Smooth muscle cell (in vitro differentiated cells): Measurements from ENCODE around the gene HBS1L. TPM values are rescaled to one million over a fixed set of nuclear protein-coding genes. Genes with fewer than 3 reads are reported as not detected.

Experiments
- DNase-seq: peaks from one replicate; lab custom pipeline; 2025; ENCODE audit not compliant: unreplicated experiment; lab: John Stamatoyannopoulos, UW
- H2AFZ ChIP-seq: fragments of 200-600 bp; sonication (generic); 2 replicates; pipeline ENCODE4 v1.6.0; 2016; ENCODE audit warnings: antibody characterized with exemption, low read depth, mild to moderate bottlenecking
- H3F3A ChIP-seq: fragments of 200-600 bp; sonication (generic); 2 replicates; pipeline ENCODE4 v1.6.0; 2017; ENCODE audit warnings: antibody characterized with exemption, low read depth
- H3K27ac ChIP-seq: fragments of 200-600 bp; sonication (generic); 2 replicates; pipeline ENCODE4 v1.5.1; 2016; ENCODE audit warnings: low read depth, mild to moderate bottlenecking
- H3K27me3 ChIP-seq: fragments of 200-600 bp; sonication (generic); 2 replicates; pipeline ENCODE4 v1.6.1; 2016; ENCODE audit warnings: low read depth, mild to moderate bottlenecking
- H3K36me3 ChIP-seq: fragments of 200-600 bp; sonication (generic); 2 replicates; pipeline ENCODE4 v1.5.1; 2016; ENCODE audit warnings: low read depth
- H3K4me1 ChIP-seq: fragments of 200-600 bp; sonication (generic); 2 replicates; pipeline ENCODE4 v1.5.1; 2016; ENCODE audit warnings: low read depth
- H3K4me2 ChIP-seq: fragments of 200-600 bp; sonication (generic); 2 replicates; pipeline ENCODE4 v1.6.0; 2016; ENCODE audit warnings: mild to moderate bottlenecking
- H3K4me3 ChIP-seq: fragments of 200-600 bp; sonication (generic); 2 replicates; pipeline ENCODE4 v1.5.1; 2016; ENCODE audit warnings: mild to moderate bottlenecking
- H3K79me2 ChIP-seq: fragments of 200-600 bp; sonication (generic); 2 replicates; pipeline ENCODE4 v1.6.0; 2016; ENCODE audit warnings: low read depth, mild to moderate bottlenecking
- H3K9ac ChIP-seq: fragments of 200-600 bp; sonication (generic); 2 replicates; pipeline ENCODE4 v1.6.0; 2016; ENCODE audit warnings: low read depth
- H3K9me3 ChIP-seq: fragments of 200-600 bp; sonication (generic); replicated peaks from 2 replicates; pipeline ENCODE4 v1.5.1; 2016; ENCODE audit warnings: low read depth
- H4K20me1 ChIP-seq: fragments of 200-600 bp; sonication (generic); 2 replicates; pipeline ENCODE4 v1.6.0; 2016; ENCODE audit warnings: low read depth
- CTCF ChIP-seq: fragments of 200-600 bp; sonication (generic); IDR thresholded peaks from 2 replicates; pipeline ENCODE4 v1.5.1; 2017; ENCODE audit warnings: borderline replicate concordance, mild to moderate bottlenecking, antibody characterized with exemption; ENCODE audit not compliant: insufficient read depth, poor library complexity, severe bottlenecking
- WGBS: methylation state at CpG from one replicate; pipeline ENCODE4 v1.1.7; 2016; ENCODE audit warnings: low lambda C conversion rate; 5-methylcytosine and 5-hydroxymethylcytosine counted together
- polyA plus RNA-seq: library from polyadenylated mRNA; unstranded; fragments of >200 nt; fragmentation: Nextera tagmentation; extraction: Ambion mirVana; gene quantifications from 2 replicates; pipeline ENCODE4 v1.2.1, GENCODE V29; 2016
- total RNA-seq: library from RNA; depleted of rRNA; stranded (reverse); fragments of >200 nt; gene quantifications from 2 replicates; pipeline ENCODE4 v1.2.3, GENCODE V29; 2014

HBS1L gene
- total and polyA plus RNA-seq, 2 experiments from 2014 or later: 64.3 to 84.8 TPM

- Histone ChIP-seq H3K4me1 (no peaks in the 10 kb centered on the region), H3K27ac (no peak overlapping the region), H4K20me1 (no peaks in the 10 kb centered on the region), H3K79me2 (no peaks in the 10 kb centered on the region), H2AFZ (no peak overlapping the region), H3K27me3 (no peaks in the 10 kb centered on the region), H3F3A (no peaks in the 10 kb centered on the region), H3K4me3 (no peak overlapping the region), H3K36me3 (no peaks in the 10 kb centered on the region), H3K4me2 (no peak overlapping the region), H3K9me3 (no peaks in the 10 kb centered on the region), H3K9ac (no peak overlapping the region)
- no peak for DNase-seq
- 88% methylated on average over 6 of the region's 6 CpGs for WGBS
- no peak for TF ChIP-seq CTCF
Observed at GRCh38 chr6:134928151-134928900, 126.3 kb downstream of the HBS1L start.

GRCh38 chr6:134925800-134926199 lies 128.8 kb downstream of the HBS1L start:
- 96% methylated on average over 3 of the region's 3 CpGs for WGBS
- no peaks in the 10 kb centered on the region for H3K4me1 ChIP-seq
- H3K79me2 ChIP-seq: no peaks in the 10 kb centered on the region
- no peaks in the 10 kb centered on the region for H3K27me3 ChIP-seq
- no peaks in the 10 kb centered on the region for H3K36me3 ChIP-seq
- H3K27ac ChIP-seq: no peak overlapping the region
- no peaks in the 10 kb centered on the region for H4K20me1 ChIP-seq
- no peak overlapping the region for H3K4me2 ChIP-seq
- no peak for DNase-seq
- no peak overlapping the region for H2AFZ ChIP-seq
- TF ChIP-seq CTCF: no peak
- H3K4me3 ChIP-seq: no peak overlapping the region
- no peaks in the 10 kb centered on the region for H3F3A ChIP-seq
- H3K9me3 ChIP-seq: no peaks in the 10 kb centered on the region
- H3K9ac ChIP-seq: no peak overlapping the region

- Histone ChIP-seq H3K4me3 (no peak overlapping the region), H4K20me1 (no peaks in the 10 kb centered on the region), H3K4me2 (no peak overlapping the region), H3K27ac (no peak overlapping the region), H3K36me3 (no peaks in the 10 kb centered on the region), H3F3A (no peaks in the 10 kb centered on the region), H3K27me3 (no peaks in the 10 kb centered on the region), H3K9me3 (no peaks in the 10 kb centered on the region), H2AFZ (no peak overlapping the region), H3K9ac (no peak overlapping the region), H3K79me2 (no peaks in the 10 kb centered on the region), H3K4me1 (no peaks in the 10 kb centered on the region)
- no peak for DNase-seq
- WGBS: 90% methylated on average over 6 of the region's 6 CpGs
- TF ChIP-seq CTCF: no peak
Observed at GRCh38 chr6:134921721-134922261, 132.8 kb downstream of the HBS1L start.

GRCh38 chr6:134921276-134921675 lies 133.3 kb downstream of the HBS1L start:
- 83% methylated on average over 5 of the region's 5 CpGs for WGBS

More at GRCh38 chr6:134921276-134921675, 133.3 kb downstream of the HBS1L start:
- Histone ChIP-seq H3K27ac (no peak overlapping the region), H3K9me3 (no peaks in the 10 kb centered on the region), H3K9ac (no peak overlapping the region), H3K27me3 (no peaks in the 10 kb centered on the region), H3K79me2 (no peaks in the 10 kb centered on the region), H3K4me3 (no peak overlapping the region), H3K4me2 (no peak overlapping the region), H3F3A (no peaks in the 10 kb centered on the region), H2AFZ (no peak overlapping the region), H3K4me1 (no peaks in the 10 kb centered on the region), H4K20me1 (no peaks in the 10 kb centered on the region), H3K36me3 (no peaks in the 10 kb centered on the region)
- no peak for TF ChIP-seq CTCF
- DNase-seq: no peak
